OCI-LY3 (cell line): ENCODE data around the gene SMG7.

Experiments
- H2AFZ ChIP-seq: fragments of 200-600, 300-600 bp; shearing (Covaris generic); 2 replicates; pipeline ENCODE4 v1.6.0; 2014; ENCODE audit warnings: antibody characterized with exemption, low read depth, low read length
- H3K27ac ChIP-seq: fragments of 200-600, 300-600 bp; sonication (generic); 2 replicates; pipeline ENCODE4 v1.5.1; 2014; ENCODE audit warnings: mild to moderate bottlenecking, low read length, moderate library complexity, mixed read lengths
- H3K27me3 ChIP-seq: fragments of 200-600, 300-600 bp; sonication (generic); 2 replicates; pipeline ENCODE4 v1.6.1; 2014; ENCODE audit warnings: low read depth, low read length, mixed read lengths
- H3K36me3 ChIP-seq: fragments of 200-600, 300-600 bp; sonication (generic); replicated peaks from 2 replicates; pipeline ENCODE3; 2014; ENCODE audit warnings: low read depth, low read length, mixed read lengths
- H3K4me1 ChIP-seq: fragments of 300-600, 200-600 bp; sonication (generic); 2 replicates; pipeline ENCODE4 v1.6.1; 2014; ENCODE audit warnings: low read length, mixed read lengths
- H3K4me2 ChIP-seq: fragments of 200-600, 300-600 bp; sonication (generic); 2 replicates; pipeline ENCODE4 v1.6.1; 2014; ENCODE audit warnings: low read length, mixed read lengths
- H3K4me3 ChIP-seq: fragments of 300-600, 200-600 bp; sonication (generic); 2 replicates; pipeline ENCODE4 v1.5.1; 2014; ENCODE audit warnings: antibody characterized with exemption, mild to moderate bottlenecking, low read length, moderate library complexity
- H3K79me2 ChIP-seq: fragments of 300-600, 200-600 bp; shearing (Covaris generic); 2 replicates; pipeline ENCODE4 v1.6.1; 2014; ENCODE audit warnings: mild to moderate bottlenecking, low read length, mixed read lengths
- H3K9ac ChIP-seq: fragments of 300-600, 200-600 bp; shearing (Covaris generic); 2 replicates; pipeline ENCODE4 v1.6.0; 2014; ENCODE audit warnings: mild to moderate bottlenecking, low read length, moderate library complexity
- H3K9me3 ChIP-seq: fragments of 200-600, 300-600 bp; shearing (Covaris generic); 2 replicates; pipeline ENCODE4 v1.6.1; 2014; ENCODE audit warnings: low read length, mixed read lengths; ENCODE audit not compliant: insufficient read depth
- H4K20me1 ChIP-seq: fragments of 200-600, 300-600 bp; sonication (generic); 2 replicates; pipeline ENCODE4 v1.6.1; 2016; ENCODE audit warnings: low read length, mixed read lengths; ENCODE audit not compliant: insufficient read depth
- CTCF ChIP-seq: fragments of 200-600, 300-600 bp; sonication (generic); IDR thresholded peaks from 2 replicates; pipeline ENCODE4 v1.5.1; 2014; ENCODE audit warnings: antibody characterized with exemption, low read length, low read depth
- EZH2phosphoT487 ChIP-seq: fragments of 200-600 bp; shearing (Covaris generic); IDR thresholded peaks from 2 replicates; pipeline ENCODE4 v1.6.1; 2018; ENCODE audit warnings: antibody characterized with exemption, mixed run types, low read depth

Gene SMG7

GRCh38 chr1:183467687-183468086 lies 4.6 kb upstream of the SMG7 start:
- H3K4me3 ChIP-seq, result no peak overlapping the region
- no peak overlapping the region for H3K27ac ChIP-seq
- H3K9ac ChIP-seq, result no peak overlapping the region
- H3K4me1 ChIP-seq, result peaks cover 12% of the 10 kb centered on the region
- H3K36me3 ChIP-seq, result no peaks in the 10 kb centered on the region
- H2AFZ ChIP-seq, result no peak overlapping the region
- H3K9me3 ChIP-seq, result no peaks in the 10 kb centered on the region
- no peak for TF ChIP-seq EZH2phosphoT487
- no peak for TF ChIP-seq CTCF
- no peaks in the 10 kb centered on the region for H4K20me1 ChIP-seq
- peaks cover 4% of the 10 kb centered on the region for H3K79me2 ChIP-seq
- H3K4me2 ChIP-seq, result no peak overlapping the region
- H3K27me3 ChIP-seq, result no peaks in the 10 kb centered on the region

GRCh38 chr1:183470147-183470960 lies 1.9 kb upstream of the SMG7 start:
- Histone ChIP-seq H3K4me2 (peak overlapping the region; percentile 83), H3K36me3 (no peaks in the 10 kb centered on the region), H4K20me1 (peaks cover 20% of the 10 kb centered on the region), H3K4me3 (peak overlapping the region; percentile 91), H3K27me3 (no peaks in the 10 kb centered on the region), H3K4me1 (peaks cover 19% of the 10 kb centered on the region), H2AFZ (peak overlapping the region; percentile 95), H3K9me3 (no peaks in the 10 kb centered on the region), H3K9ac (peak overlapping the region; percentile 93), H3K79me2 (peaks cover 31% of the 10 kb centered on the region), H3K27ac (peak overlapping the region; percentile 88)
- TF ChIP-seq CTCF (peak; percentile 71), EZH2phosphoT487 (no peak)

- no peaks in the 10 kb centered on the region for H3K9me3 ChIP-seq
- peaks cover 28% of the 10 kb centered on the region for H4K20me1 ChIP-seq
- H3K4me2 ChIP-seq, result peak overlapping the region; percentile 83
- TF ChIP-seq EZH2phosphoT487 (no peak), CTCF (peak; percentile 32; the same call in 1 of the 2 replicates)
- no peaks in the 10 kb centered on the region for H3K36me3 ChIP-seq
- peaks cover 39% of the 10 kb centered on the region for H3K79me2 ChIP-seq
- H3K27ac ChIP-seq, result peak overlapping the region; percentile 88
- H3K4me3 ChIP-seq, result peak overlapping the region; percentile 91
- peak overlapping the region; percentile 95 for H2AFZ ChIP-seq
- peaks cover 24% of the 10 kb centered on the region for H3K4me1 ChIP-seq
- no peaks in the 10 kb centered on the region for H3K27me3 ChIP-seq
- H3K9ac ChIP-seq, result peak overlapping the region; percentile 93
Observed at GRCh38 chr1:183470961-183471742, 1.1 kb upstream of the SMG7 start.
